ENCODE measurements around the gene C1QTNF8.

DNA sequence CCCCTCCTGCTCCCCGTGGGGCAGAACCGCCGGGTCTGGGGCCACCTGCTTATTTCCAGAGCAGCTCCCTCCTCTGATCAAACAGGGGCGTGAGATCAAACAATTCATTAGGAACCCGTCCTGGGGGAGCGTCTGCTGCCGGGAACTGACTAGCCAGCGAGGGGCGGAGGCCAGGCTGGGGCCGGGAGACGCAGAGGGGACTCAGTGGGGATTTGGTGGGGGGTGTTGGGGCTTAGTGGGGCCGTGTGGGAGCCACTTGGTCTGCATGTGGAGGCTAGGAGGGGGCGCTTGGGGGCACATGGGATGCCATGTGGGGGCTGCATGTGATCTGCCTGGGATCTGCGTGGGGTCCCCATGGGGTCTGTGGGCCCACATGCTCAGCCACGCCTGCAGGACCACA, 36.4 kb upstream of the C1QTNF8 start:
- TF ChIP-seq, protein P1, sequence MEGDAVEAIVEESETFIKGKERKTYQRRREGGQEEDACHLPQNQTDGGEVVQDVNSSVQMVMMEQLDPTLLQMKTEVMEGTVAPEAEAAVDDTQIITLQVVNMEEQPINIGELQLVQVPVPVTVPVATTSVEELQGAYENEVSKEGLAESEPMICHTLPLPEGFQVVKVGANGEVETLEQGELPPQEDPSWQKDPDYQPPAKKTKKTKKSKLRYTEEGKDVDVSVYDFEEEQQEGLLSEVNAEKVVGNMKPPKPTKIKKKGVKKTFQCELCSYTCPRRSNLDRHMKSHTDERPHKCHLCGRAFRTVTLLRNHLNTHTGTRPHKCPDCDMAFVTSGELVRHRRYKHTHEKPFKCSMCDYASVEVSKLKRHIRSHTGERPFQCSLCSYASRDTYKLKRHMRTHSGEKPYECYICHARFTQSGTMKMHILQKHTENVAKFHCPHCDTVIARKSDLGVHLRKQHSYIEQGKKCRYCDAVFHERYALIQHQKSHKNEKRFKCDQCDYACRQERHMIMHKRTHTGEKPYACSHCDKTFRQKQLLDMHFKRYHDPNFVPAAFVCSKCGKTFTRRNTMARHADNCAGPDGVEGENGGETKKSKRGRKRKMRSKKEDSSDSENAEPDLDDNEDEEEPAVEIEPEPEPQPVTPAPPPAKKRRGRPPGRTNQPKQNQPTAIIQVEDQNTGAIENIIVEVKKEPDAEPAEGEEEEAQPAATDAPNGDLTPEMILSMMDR (IDR thresholded peaks at IDR 0.05; ENCODE audit: borderline replicate concordance, extremely low read depth, low read length, poor library complexity, severe bottlenecking), result no peak
- no peak for TF ChIP-seq EZH2 (IDR thresholded peaks at IDR 0.05; ENCODE audit: borderline replicate concordance, low read depth, low read length, severe bottlenecking)

Measured in DND-41 (cell line).